ENCODE data around the gene CASP8. TPM values are rescaled to one million over a fixed set of nuclear protein-coding genes. Genes with fewer than 3 reads are reported as not detected.

The CASP8 gene
- total and polyA plus RNA-seq, 2 experiments from 2014 or later: 17.1 to 24.4 TPM

DNA sequence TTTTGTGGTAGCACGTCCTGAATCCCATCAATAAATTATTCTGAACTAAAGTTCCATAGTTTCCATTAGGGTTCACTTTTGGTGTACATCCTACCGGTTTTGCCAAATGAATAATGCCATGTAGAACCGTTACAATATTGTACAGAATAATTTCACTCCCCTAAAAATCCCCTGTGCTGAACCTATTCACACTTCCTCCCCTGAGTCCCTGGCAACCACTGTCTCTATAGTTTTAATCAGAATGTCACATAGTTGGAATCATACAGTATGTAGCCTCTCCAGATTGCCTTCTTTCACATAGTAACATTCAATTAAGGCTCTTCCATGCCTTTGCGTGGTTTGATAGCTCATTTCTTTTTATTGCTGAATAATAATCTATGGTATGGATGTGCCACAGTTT, 9.6 kb upstream of the CASP8 start:
- H3K36me3 ChIP-seq (replicated peaks; ENCODE audit: insufficient read depth, low read depth): no peaks in the 10 kb centered on the region

DNA sequence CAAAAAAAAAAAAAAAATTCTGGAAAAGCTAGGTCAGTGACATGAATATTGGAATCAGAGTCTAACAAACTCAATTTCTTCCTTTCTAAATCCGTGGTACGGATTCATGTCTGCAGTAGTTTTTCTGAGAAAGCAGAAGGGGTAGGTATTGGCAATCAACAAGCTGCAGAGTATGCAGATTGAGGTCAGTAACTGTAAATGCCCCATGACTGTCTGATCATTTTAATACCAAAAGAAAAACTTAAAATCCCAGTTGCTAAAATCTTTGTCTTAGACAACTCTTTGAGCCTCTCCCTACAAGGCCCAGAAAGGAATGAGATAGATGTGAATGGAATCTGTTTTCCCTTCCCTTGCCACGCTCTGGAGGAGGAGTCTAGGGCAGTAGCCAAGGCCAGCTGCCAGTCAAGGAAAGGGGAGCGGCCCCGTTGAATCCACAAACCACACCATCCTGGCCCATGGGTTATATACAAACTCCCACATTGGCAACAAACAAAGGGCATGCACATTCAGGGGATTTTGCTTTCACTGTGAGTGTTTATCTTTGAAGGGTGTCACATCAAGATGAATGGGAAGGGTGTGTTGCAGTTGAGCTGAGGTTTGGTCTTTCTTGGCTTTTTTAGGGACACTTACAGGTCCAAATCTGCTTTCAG, 6.1 kb upstream of the CASP8 start:
- no peak overlapping the region for H3K27ac ChIP-seq
- no peaks in the 10 kb centered on the region for H3K36me3 ChIP-seq (replicated peaks; ENCODE audit: insufficient read depth, low read depth)
- no peak overlapping the region for H2AFZ ChIP-seq
- no peaks in the 10 kb centered on the region for H3K9me2 ChIP-seq (replicated peaks; ENCODE audit: insufficient read depth)
- no peak for DNase-seq (ENCODE audit: low spot score)
- no peak overlapping the region for H3K4me3 ChIP-seq
- TF ChIP-seq, protein P1, sequence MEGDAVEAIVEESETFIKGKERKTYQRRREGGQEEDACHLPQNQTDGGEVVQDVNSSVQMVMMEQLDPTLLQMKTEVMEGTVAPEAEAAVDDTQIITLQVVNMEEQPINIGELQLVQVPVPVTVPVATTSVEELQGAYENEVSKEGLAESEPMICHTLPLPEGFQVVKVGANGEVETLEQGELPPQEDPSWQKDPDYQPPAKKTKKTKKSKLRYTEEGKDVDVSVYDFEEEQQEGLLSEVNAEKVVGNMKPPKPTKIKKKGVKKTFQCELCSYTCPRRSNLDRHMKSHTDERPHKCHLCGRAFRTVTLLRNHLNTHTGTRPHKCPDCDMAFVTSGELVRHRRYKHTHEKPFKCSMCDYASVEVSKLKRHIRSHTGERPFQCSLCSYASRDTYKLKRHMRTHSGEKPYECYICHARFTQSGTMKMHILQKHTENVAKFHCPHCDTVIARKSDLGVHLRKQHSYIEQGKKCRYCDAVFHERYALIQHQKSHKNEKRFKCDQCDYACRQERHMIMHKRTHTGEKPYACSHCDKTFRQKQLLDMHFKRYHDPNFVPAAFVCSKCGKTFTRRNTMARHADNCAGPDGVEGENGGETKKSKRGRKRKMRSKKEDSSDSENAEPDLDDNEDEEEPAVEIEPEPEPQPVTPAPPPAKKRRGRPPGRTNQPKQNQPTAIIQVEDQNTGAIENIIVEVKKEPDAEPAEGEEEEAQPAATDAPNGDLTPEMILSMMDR (IDR thresholded peaks at IDR 0.05; ENCODE audit: poor library complexity): no peak
- TF ChIP-seq EZH2 (IDR thresholded peaks at IDR 0.05; ENCODE audit: borderline replicate concordance) (no peak), EZH2phosphoT487 (IDR thresholded peaks at IDR 0.05; ENCODE audit: low read depth, severe bottlenecking, unreplicated experiment) (no peak)
- H3K4me1 ChIP-seq (ENCODE audit: insufficient read depth): peaks cover 2% of the 10 kb centered on the region
- no peaks in the 10 kb centered on the region for H3K9me3 ChIP-seq (ENCODE audit: low read depth)
- no peaks in the 10 kb centered on the region for H4K20me1 ChIP-seq (ENCODE audit: insufficient read depth, poor library complexity, severe bottlenecking)
- no peaks in the 10 kb centered on the region for H3K27me3 ChIP-seq
- H3K4me2 ChIP-seq: no peak overlapping the region
- H3K79me2 ChIP-seq: peaks cover 1% of the 10 kb centered on the region
- WGBS (ENCODE audit: low lambda C conversion rate, missing lambda C conversion rate): 68% methylated on average over 5 of the region's 5 CpGs

More for the DNA sequence above, 9.6 kb upstream of the CASP8 start:
- H3K79me2 ChIP-seq: no peaks in the 10 kb centered on the region
- no peak overlapping the region for H3K4me2 ChIP-seq
- H3K4me3 ChIP-seq: no peak overlapping the region
- TF ChIP-seq EZH2 (IDR thresholded peaks at IDR 0.05; ENCODE audit: borderline replicate concordance) (no peak), EZH2phosphoT487 (IDR thresholded peaks at IDR 0.05; ENCODE audit: low read depth, severe bottlenecking, unreplicated experiment) (no peak)
- TF ChIP-seq, protein P1 (IDR thresholded peaks at IDR 0.05; ENCODE audit: poor library complexity): no peak
- H4K20me1 ChIP-seq (ENCODE audit: insufficient read depth, poor library complexity, severe bottlenecking): no peaks in the 10 kb centered on the region
- DNase-seq (ENCODE audit: low spot score): no peak
- no peak overlapping the region for H2AFZ ChIP-seq
- H3K27me3 ChIP-seq: no peaks in the 10 kb centered on the region
- 96% methylated on average over 4 of the region's 4 CpGs for WGBS (ENCODE audit: low lambda C conversion rate, missing lambda C conversion rate)
- H3K9me2 ChIP-seq (replicated peaks; ENCODE audit: insufficient read depth): no peaks in the 10 kb centered on the region
- no peak overlapping the region for H3K27ac ChIP-seq
- H3K9me3 ChIP-seq (ENCODE audit: low read depth): no peaks in the 10 kb centered on the region
- no peaks in the 10 kb centered on the region for H3K4me1 ChIP-seq (ENCODE audit: insufficient read depth)

DNA sequence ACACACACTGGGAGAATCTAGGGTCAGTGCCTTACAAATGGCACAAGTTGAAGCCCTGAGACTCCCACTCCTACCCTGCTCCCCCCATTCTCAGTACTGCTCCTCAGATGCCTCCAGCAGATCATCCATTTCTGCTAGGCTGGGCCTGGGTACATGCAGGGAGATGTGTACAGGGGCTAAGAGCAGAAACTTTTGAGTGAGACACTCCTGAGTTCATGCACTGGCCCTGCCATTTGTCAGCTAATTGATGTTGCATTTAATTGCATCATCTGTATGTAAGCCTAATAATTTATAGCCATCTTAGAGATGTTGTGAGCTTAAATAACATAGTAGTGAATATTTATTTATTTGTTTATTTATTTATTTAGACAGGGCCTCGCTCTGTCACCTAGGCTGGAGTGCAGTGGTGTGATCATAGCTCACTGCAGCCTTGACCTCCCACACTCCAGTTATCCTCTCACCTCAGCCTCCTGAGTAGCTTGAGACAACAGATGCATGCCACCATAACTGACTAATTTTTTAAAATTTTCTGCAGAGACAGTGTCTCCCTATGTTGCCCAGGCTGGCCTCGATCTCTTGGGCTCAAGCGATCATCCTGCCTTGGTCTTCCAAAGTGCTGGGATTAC, 4.8 kb upstream of the CASP8 start:
- Histone ChIP-seq H3K9me3 (ENCODE audit: low read depth) (no peaks in the 10 kb centered on the region), H3K27me3 (no peaks in the 10 kb centered on the region), H3K36me3 (replicated peaks; ENCODE audit: insufficient read depth, low read depth) (no peaks in the 10 kb centered on the region), H3K27ac (no peak overlapping the region), H3K9me2 (replicated peaks; ENCODE audit: insufficient read depth) (no peaks in the 10 kb centered on the region), H4K20me1 (ENCODE audit: insufficient read depth, poor library complexity, severe bottlenecking) (no peaks in the 10 kb centered on the region), H3K4me3 (no peak overlapping the region), H3K79me2 (peaks cover 14% of the 10 kb centered on the region), H2AFZ (no peak overlapping the region), H3K4me1 (ENCODE audit: insufficient read depth) (peaks cover 11% of the 10 kb centered on the region), H3K4me2 (no peak overlapping the region)
- no peak for DNase-seq (ENCODE audit: low spot score)
- TF ChIP-seq EZH2 (IDR thresholded peaks at IDR 0.05; ENCODE audit: borderline replicate concordance) (no peak), EZH2phosphoT487 (IDR thresholded peaks at IDR 0.05; ENCODE audit: low read depth, severe bottlenecking, unreplicated experiment) (no peak)
- WGBS (ENCODE audit: low lambda C conversion rate, missing lambda C conversion rate): 94% methylated on average over 3 of the region's 3 CpGs

- H3K9me2 ChIP-seq (replicated peaks; ENCODE audit: insufficient read depth): no peaks in the 10 kb centered on the region
- DNase-seq (ENCODE audit: low spot score): no peak
- no peaks in the 10 kb centered on the region for H3K9me3 ChIP-seq (ENCODE audit: low read depth)
- H3K27ac ChIP-seq: no peak overlapping the region
- no peaks in the 10 kb centered on the region for H3K27me3 ChIP-seq
- no peak overlapping the region for H3K4me2 ChIP-seq
- WGBS (ENCODE audit: low lambda C conversion rate, missing lambda C conversion rate): 88% methylated on average over 3 of the region's 3 CpGs
- no peaks in the 10 kb centered on the region for H3K36me3 ChIP-seq (replicated peaks; ENCODE audit: insufficient read depth, low read depth)
- H3K79me2 ChIP-seq: peaks cover 20% of the 10 kb centered on the region
- H4K20me1 ChIP-seq (ENCODE audit: insufficient read depth, poor library complexity, severe bottlenecking): no peaks in the 10 kb centered on the region
- H2AFZ ChIP-seq: no peak overlapping the region
- no peak overlapping the region for H3K4me3 ChIP-seq
- peaks cover 11% of the 10 kb centered on the region for H3K4me1 ChIP-seq (ENCODE audit: insufficient read depth)
- TF ChIP-seq, protein P1 (IDR thresholded peaks at IDR 0.05; ENCODE audit: poor library complexity): no peak
- TF ChIP-seq EZH2 (IDR thresholded peaks at IDR 0.05; ENCODE audit: borderline replicate concordance) (no peak), EZH2phosphoT487 (IDR thresholded peaks at IDR 0.05; ENCODE audit: low read depth, severe bottlenecking, unreplicated experiment) (no peak)
Measured at GRCh38 chr2:201256082-201256481, 4.3 kb upstream of the CASP8 start.

All from hepatocyte (in vitro differentiated cells).